ENCODE measurements around the gene SCP2.

SCP2 gene

DNA sequence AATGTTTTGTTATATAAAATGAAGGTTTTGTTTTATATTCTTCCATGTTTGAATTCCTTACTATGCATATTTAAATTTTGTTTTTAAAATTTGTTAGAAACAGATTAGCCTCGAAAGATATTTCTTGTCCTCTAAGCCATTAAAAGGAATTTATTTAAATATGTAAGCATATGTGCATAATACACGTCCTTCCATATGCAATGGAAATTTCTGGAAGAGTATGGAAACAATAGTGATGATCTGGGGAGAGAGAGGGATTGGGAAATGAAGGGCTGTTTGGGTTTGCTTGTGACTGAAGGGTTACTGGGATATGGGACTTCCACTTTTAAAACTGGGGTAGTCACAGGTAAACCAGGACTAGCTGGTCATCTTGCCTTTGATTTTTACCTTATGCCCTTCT is 26.7 kb upstream of the SCP2 start:
- CTCF ChIA-PET: no interaction called here
- POLR2A ChIA-PET: no interaction called here
- no peak for TF ChIP-seq HDGF (IDR thresholded peaks at IDR 0.05; ENCODE audit: borderline replicate concordance)
- no peak for TF ChIP-seq ARNT (IDR thresholded peaks at IDR 0.05)
- no peak for TF ChIP-seq FOXA1 (IDR thresholded peaks at IDR 0.05)
- no peak for TF ChIP-seq LEF1 (IDR thresholded peaks at IDR 0.05; ENCODE audit: borderline replicate concordance)
- no peak for TF ChIP-seq ELF4 (IDR thresholded peaks at IDR 0.05)
- no peak for TF ChIP-seq NFRKB (IDR thresholded peaks at IDR 0.05)
- TF ChIP-seq ZNF384 (IDR thresholded peaks at IDR 0.05): no peak
- TF ChIP-seq CTBP1 (IDR thresholded peaks at IDR 0.05; ENCODE audit: borderline replicate concordance): no peak
- no peak for TF ChIP-seq BHLHE40 (IDR thresholded peaks at IDR 0.05; ENCODE audit: borderline replicate concordance)
- TF ChIP-seq SUZ12 (IDR thresholded peaks at IDR 0.05): no peak
- no peak for TF ChIP-seq TARDBP (IDR thresholded peaks at IDR 0.05)
- no peak for TF ChIP-seq FOXK2 (IDR thresholded peaks at IDR 0.05)
- no peak for TF ChIP-seq SP1 (IDR thresholded peaks at IDR 0.05)
- TF ChIP-seq, protein P1, sequence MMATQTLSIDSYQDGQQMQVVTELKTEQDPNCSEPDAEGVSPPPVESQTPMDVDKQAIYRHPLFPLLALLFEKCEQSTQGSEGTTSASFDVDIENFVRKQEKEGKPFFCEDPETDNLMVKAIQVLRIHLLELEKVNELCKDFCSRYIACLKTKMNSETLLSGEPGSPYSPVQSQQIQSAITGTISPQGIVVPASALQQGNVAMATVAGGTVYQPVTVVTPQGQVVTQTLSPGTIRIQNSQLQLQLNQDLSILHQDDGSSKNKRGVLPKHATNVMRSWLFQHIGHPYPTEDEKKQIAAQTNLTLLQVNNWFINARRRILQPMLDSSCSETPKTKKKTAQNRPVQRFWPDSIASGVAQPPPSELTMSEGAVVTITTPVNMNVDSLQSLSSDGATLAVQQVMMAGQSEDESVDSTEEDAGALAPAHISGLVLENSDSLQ (IDR thresholded peaks at IDR 0.05): no peak
- TF ChIP-seq FOXM1 (IDR thresholded peaks at IDR 0.05; ENCODE audit: borderline replicate concordance): no peak
- no peak for DNase-seq (ENCODE audit: extremely low spot score)

DNA sequence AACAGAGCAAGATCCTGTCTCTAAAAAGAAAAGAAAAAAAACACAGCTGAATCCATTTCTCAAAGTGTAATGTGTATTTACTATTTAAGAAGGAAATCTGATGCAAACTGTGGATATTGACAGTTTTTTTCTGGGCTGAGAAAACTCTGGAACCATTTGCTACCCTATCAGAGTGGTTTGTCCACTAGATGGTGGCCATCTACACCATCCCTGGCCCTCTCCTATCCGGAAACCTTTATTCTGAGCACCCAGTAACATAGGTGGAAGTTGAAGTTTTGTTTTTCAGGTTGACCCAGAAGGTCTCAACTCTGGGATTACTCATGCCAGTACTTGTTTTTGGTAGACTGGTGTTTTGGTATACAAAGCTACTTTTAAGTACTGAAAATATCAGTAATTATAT is 25.7 kb upstream of the SCP2 start:
- no peak for DNase-seq (ENCODE audit: extremely low spot score)
- no peak for TF ChIP-seq TARDBP (IDR thresholded peaks at IDR 0.05)
- TF ChIP-seq ARNT (IDR thresholded peaks at IDR 0.05): no peak
- CTCF ChIA-PET: interaction anchor here (1.2 kb wide), 1 partner anchor 10 kb away, joined by 3 read pairs; no protein-coding TSS in a partner anchor
- POLR2A ChIA-PET: interaction anchor here (1.1 kb wide), 1 partner anchor 71 kb away, joined by 3 read pairs; no protein-coding TSS in a partner anchor

DNA sequence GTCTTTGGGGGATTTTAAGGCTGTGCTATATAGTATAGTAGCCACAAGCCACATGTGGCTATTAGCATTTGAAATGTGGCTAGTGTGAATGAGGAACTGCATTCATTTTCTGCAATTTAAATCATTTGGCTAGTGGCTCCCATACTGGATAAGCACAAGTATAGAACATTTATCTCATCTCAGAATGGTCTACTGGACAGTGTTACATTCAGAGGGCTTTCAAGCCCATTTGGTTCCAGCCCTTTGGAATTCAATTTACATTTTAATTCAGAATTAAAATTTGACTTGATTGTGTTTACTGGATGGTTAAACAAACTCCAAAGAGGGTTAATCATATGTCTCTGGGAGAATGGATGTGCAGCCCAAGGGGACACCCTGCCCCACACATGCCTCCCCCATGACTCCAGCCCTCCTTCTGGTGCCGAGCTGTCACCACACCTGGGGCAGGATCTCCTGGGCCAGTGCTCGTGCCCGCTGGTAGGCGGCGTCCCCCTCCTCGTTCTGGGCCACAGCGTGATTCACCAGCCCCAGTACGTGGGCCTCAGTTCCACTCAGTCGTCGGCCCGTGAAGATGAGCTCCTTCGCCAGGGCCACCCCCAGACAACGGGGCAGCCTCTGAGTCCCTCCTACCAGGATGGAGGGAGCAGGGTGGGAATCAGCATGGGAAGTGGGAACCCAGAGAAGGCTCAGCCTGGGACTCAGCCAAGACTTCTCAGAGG is 22.7 kb upstream of the SCP2 start:
- TF ChIP-seq NFRKB (IDR thresholded peaks at IDR 0.05) (no peak), CTBP1 (IDR thresholded peaks at IDR 0.05; ENCODE audit: borderline replicate concordance) (no peak), L3MBTL2 (conservative IDR thresholded peaks at IDR 0.05) (no peak), FOXM1 (IDR thresholded peaks at IDR 0.05; ENCODE audit: borderline replicate concordance) (no peak), SUZ12 (IDR thresholded peaks at IDR 0.05) (no peak), TARDBP (IDR thresholded peaks at IDR 0.05) (no peak), ARNT (IDR thresholded peaks at IDR 0.05) (no peak), SP1 (IDR thresholded peaks at IDR 0.05) (no peak), FOXK2 (IDR thresholded peaks at IDR 0.05) (no peak), HDGF (IDR thresholded peaks at IDR 0.05; ENCODE audit: borderline replicate concordance) (no peak)
- TF ChIP-seq, protein P1 (IDR thresholded peaks at IDR 0.05): no peak
- no peak for DNase-seq (ENCODE audit: extremely low spot score)
- CTCF ChIA-PET: interaction anchor here (0.6 to 0.9 kb wide), 2 partner anchors 183 to 281 kb away, joined by 3 read pairs; no protein-coding TSS in a partner anchor
- POLR2A ChIA-PET: no interaction called here

DNA sequence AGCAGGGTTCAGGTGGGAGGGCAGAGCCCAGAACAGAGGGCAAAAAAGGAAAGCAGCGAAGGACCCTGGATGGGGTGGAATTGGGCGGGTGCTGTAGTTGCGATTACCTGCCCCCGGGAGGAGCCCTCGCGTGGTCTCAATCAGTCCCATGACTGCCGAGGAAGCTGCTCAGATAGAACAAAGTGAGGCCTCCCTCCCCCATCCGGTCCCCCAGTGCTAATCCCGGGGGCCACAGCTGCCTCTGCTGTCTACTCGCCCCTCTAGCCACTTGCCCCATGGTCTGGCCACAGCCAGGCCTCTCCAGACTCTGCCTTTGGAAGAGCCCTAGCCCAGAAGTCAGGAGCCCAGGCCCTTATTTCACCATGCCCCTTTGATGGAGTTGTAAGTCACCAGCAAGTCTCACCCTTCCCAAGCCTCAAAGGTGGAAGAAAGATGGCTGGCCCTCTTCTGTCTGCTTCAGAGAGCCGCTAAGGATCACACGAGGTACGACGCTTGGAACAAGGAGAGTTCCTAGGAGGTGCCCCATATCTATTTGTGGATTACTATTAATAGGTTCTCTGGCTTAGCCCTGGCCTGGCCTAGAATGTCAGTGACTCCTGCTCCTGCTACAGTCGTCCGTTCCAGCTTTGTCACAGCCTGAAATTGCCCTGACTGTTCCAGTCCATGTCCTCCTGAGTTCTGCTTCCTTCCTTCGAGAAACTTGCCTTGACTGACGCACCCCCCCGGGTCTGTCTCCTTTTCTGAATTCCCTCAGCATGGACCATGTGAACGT is 22.0 kb upstream of the SCP2 start:
- CTCF ChIA-PET: interaction anchor here (0.6 to 0.9 kb wide), 2 partner anchors 54 to 280 kb away, joined by 3 read pairs; no protein-coding TSS in a partner anchor

DNA sequence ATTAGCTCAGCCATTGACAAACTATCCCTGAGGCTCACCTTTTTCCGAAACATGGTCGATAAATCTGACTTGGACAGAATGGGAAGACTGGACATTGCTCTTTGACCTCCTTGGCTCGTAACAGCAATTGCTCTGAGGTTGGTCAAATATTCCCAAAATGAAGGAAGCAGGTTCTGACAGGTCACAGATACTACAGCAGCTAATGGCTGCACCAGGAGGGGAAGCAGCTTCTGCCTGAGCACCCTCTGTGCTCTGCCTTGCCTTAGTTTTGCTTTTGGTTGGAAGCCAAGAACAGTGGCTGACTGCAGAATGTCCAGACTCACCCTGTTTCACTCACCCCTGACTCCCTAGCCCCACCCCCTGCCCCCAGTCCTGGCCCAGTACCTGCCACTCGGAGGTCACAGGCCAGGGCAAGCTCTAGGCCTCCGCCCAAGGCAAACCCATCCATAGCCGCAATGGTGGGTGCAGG is 20.9 kb upstream of the SCP2 start:
- POLR2A ChIA-PET: interaction anchor here (1.0 to 1.1 kb wide), 2 partner anchors 64 to 289 kb away, joined by 3 read pairs; partner anchors contain the start of gene ZYG11A
- CTCF ChIA-PET: no interaction called here
- no peak for DNase-seq (ENCODE audit: extremely low spot score)
- no peak for TF ChIP-seq SP1 (IDR thresholded peaks at IDR 0.05)
- TF ChIP-seq, protein P1 (IDR thresholded peaks at IDR 0.05): no peak
- no peak for TF ChIP-seq ELF4 (IDR thresholded peaks at IDR 0.05)
- TF ChIP-seq SUZ12 (IDR thresholded peaks at IDR 0.05): no peak
- no peak for TF ChIP-seq CTBP1 (IDR thresholded peaks at IDR 0.05; ENCODE audit: borderline replicate concordance)
- TF ChIP-seq HDGF (IDR thresholded peaks at IDR 0.05; ENCODE audit: borderline replicate concordance): no peak
- TF ChIP-seq ZNF384 (IDR thresholded peaks at IDR 0.05): no peak
- no peak for TF ChIP-seq LEF1 (IDR thresholded peaks at IDR 0.05; ENCODE audit: borderline replicate concordance)
- TF ChIP-seq ARNT (IDR thresholded peaks at IDR 0.05): no peak
- TF ChIP-seq FOXA1 (IDR thresholded peaks at IDR 0.05): no peak
- no peak for TF ChIP-seq BHLHE40 (IDR thresholded peaks at IDR 0.05; ENCODE audit: borderline replicate concordance)
- no peak for TF ChIP-seq TARDBP (IDR thresholded peaks at IDR 0.05)
- no peak for TF ChIP-seq FOXM1 (IDR thresholded peaks at IDR 0.05; ENCODE audit: borderline replicate concordance)
- no peak for TF ChIP-seq NFRKB (IDR thresholded peaks at IDR 0.05)

More for the DNA sequence above, 22.0 kb upstream of the SCP2 start:
- DNase-seq (ENCODE audit: extremely low spot score): peak; percentile 79
- POLR2A ChIA-PET: interaction anchor here (1.0 to 1.1 kb wide), 2 partner anchors 63 to 290 kb away, joined by 3 read pairs; partner anchors contain the start of gene ZYG11A
- TF ChIP-seq FOXM1 (IDR thresholded peaks at IDR 0.05; ENCODE audit: borderline replicate concordance) (no peak), SP1 (IDR thresholded peaks at IDR 0.05) (no peak), ARNT (IDR thresholded peaks at IDR 0.05) (no peak), FOXA1 (IDR thresholded peaks at IDR 0.05) (no peak), LEF1 (IDR thresholded peaks at IDR 0.05; ENCODE audit: borderline replicate concordance) (no peak), BHLHE40 (IDR thresholded peaks at IDR 0.05; ENCODE audit: borderline replicate concordance) (no peak), HDGF (IDR thresholded peaks at IDR 0.05; ENCODE audit: borderline replicate concordance) (no peak), ZNF384 (IDR thresholded peaks at IDR 0.05) (no peak), L3MBTL2 (conservative IDR thresholded peaks at IDR 0.05) (no peak)

Data from HEK293T (cell line).